Measurements from ENCODE around the gene KCNC3. TPM values are rescaled to one million over a fixed set of nuclear protein-coding genes. Genes with fewer than 3 reads are reported as not detected.
A peak's percentile ranks its signal among the peaks of the same experiment; 100 is the strongest.

Gene KCNC3
- total and polyA plus RNA-seq, 12 donors: 0.88 to 4.0 (median 2.3) TPM

DNA sequence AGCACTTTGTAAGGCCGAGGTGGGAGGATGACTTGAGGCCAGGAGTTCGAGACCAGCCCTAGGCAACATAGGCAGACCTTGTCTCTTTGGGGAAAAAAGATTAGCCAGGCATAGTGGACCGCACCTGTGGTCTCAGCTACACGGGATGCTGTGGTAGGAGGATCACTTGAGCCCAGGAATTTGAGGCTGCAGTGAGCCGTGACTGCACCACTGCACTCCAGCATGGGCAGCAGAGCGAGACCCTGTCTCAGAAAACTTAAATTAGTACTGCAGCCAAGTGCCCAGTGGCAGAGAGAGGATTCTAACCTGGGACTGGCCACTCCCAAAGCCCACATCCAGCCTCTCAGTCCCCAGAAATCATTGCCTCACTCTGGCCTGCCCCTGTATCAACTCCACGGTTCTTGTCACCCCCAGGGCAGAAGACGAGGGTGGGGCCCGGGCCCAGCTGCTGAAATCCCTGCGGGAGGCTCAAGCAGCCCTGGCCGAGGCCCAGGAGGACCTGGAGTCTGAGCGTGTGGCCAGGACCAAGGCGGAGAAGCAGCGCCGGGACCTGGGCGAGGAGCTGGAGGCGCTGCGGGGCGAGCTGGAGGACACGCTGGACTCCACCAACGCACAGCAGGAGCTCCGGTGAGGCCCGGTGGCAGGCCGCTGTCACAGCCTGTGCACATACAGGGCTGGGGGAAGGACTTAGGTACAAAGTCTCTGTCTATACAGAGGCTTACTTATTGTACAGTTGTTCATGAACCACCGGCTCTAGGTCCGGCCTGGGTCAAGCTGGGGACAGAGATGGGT, 53.4 kb downstream of the KCNC3 start:
- no peaks in the 10 kb centered on the region for H3K9me3 ChIP-seq
- no peak for ATAC-seq
- TF ChIP-seq, protein P1, sequence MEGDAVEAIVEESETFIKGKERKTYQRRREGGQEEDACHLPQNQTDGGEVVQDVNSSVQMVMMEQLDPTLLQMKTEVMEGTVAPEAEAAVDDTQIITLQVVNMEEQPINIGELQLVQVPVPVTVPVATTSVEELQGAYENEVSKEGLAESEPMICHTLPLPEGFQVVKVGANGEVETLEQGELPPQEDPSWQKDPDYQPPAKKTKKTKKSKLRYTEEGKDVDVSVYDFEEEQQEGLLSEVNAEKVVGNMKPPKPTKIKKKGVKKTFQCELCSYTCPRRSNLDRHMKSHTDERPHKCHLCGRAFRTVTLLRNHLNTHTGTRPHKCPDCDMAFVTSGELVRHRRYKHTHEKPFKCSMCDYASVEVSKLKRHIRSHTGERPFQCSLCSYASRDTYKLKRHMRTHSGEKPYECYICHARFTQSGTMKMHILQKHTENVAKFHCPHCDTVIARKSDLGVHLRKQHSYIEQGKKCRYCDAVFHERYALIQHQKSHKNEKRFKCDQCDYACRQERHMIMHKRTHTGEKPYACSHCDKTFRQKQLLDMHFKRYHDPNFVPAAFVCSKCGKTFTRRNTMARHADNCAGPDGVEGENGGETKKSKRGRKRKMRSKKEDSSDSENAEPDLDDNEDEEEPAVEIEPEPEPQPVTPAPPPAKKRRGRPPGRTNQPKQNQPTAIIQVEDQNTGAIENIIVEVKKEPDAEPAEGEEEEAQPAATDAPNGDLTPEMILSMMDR (IDR thresholded peaks at IDR 0.05): no peak
- H3K36me3 ChIP-seq: peaks cover 0 to 71% (median 0%) of the 10 kb centered on the region in 9 donors
- intact Hi-C loops (cut with DNase I): no loop called here
- H3K27ac ChIP-seq: no peak overlapping the region
- H3K27me3 ChIP-seq: no peaks in the 10 kb centered on the region
- 75 to 84% methylated on average over 26 of the region's 26 CpGs for WGBS, 2 donors
- DNase-seq: no peak
- H3K4me1 ChIP-seq: no peaks in the 10 kb centered on the region
- no peak overlapping the region for H3K4me3 ChIP-seq

DNA sequence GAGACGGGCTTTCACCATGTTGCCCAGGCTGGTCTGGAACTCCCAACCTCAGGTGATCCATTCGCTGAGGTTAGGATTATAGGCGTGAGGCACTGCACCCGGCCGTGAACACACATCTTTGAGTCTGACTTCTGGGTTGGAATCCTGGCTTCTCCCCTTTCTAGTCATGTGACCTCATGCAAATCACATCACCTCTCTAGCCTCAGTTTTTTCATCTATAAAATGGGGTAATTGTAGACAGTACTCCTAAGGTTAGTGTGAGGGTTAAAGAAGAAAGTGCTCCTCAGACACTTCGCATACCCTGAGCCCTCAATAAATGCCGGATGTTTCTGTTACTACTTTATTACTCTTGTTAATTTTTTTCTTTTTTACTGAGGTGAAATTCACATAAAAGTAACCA, 55.4 kb downstream of the KCNC3 start:
- ATAC-seq: no peak
- Histone ChIP-seq H3K27me3 (no peaks in the 10 kb centered on the region), H3K36me3 (peaks cover 0 to 60% (median 0%) of the 10 kb centered on the region in 9 donors), H3K27ac (no peak overlapping the region), H3K4me3 (no peak overlapping the region), H3K9me3 (no peaks in the 10 kb centered on the region), H3K4me1 (peaks cover 0 to 6% (median 0%) of the 10 kb centered on the region in 9 donors)
- intact Hi-C loops (cut with DNase I): no loop called here
- WGBS, 2 donors: 86 to 90% methylated on average over 7 of the region's 7 CpGs
- no peak for DNase-seq
- TF ChIP-seq, protein P1 (IDR thresholded peaks at IDR 0.05): no peak

DNA sequence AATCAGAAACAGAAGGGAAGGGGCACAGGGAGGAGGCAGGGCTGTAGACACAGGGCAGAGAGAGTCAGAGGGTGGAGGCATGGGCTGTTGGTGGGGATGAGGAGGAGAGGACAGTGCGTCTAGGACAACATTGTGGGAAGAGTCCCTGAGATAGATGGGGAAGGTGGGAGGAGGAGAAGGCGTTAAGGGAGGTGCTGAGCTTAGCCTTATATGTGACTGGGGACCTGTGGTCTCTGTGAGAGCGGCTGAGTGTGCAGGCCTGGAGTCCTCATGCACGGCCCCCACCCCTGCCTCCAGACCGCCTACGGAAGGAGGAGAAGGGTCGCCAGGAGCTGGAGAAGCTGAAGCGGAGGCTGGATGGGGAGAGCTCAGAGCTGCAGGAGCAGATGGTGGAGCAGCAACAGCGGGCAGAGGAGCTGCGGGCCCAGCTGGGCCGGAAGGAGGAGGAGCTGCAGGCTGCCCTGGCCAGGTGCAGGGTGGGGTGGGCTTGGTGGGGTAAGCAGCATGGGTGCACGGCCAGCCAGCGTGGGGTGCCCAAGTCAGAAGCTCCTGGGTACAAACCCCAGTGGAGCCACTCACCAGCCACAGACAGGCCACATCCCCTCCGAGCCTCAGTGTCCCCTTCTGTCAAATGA, 56.8 kb downstream of the KCNC3 start:
- peaks cover 0 to 56% (median 0%) of the 10 kb centered on the region in 9 donors for H3K36me3 ChIP-seq
- H3K27ac ChIP-seq: no peak overlapping the region
- DNase-seq (no peak), ATAC-seq (peak in 1 of 8 donors; percentile 14)
- H3K9me3 ChIP-seq: no peaks in the 10 kb centered on the region
- H3K4me1 ChIP-seq: peaks cover 0 to 6% (median 0%) of the 10 kb centered on the region in 9 donors
- 74 to 81% methylated on average over 14 of the region's 14 CpGs for WGBS, 2 donors
- H3K4me3 ChIP-seq: no peak overlapping the region
- no peaks in the 10 kb centered on the region for H3K27me3 ChIP-seq
- TF ChIP-seq, protein P1 (IDR thresholded peaks at IDR 0.05): no peak
- intact Hi-C loops (cut with DNase I): no loop called here

DNA sequence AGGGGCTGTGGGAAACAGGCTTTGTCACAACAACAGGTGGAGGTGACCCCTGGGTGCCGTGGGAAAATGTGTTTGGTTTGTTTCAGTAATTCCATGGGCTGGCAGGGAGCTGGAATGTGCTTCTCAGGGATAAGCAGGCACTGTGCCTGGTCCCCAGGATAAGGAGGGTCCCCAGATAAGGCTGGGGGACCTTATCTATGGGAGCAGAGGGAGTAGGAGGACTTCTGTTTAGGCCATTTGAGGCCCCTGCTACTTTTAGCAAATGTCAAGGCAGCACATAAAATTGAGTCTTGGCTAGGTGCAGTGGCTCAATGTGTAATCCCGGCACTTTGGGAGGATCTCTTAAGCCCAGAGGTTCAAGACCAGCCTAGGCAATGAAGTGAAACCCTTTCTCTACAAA, 59.5 kb downstream of the KCNC3 start:
- WGBS, 2 donors: 31 to 36% methylated on average over 2 of the region's 2 CpGs

More for the DNA sequence above, 59.5 kb downstream of the KCNC3 start:
- H3K4me1 ChIP-seq: peaks cover 0 to 6% (median 0%) of the 10 kb centered on the region in 9 donors
- DNase-seq: no peak
- H3K27ac ChIP-seq: peak overlapping the region in 1 of 10 donors; percentile 13
- intact Hi-C loops (cut with DNase I): no loop called here
- peak in 1 of 8 donors; percentile 62 for ATAC-seq
- H3K27me3 ChIP-seq: no peaks in the 10 kb centered on the region
- TF ChIP-seq, protein P1 (IDR thresholded peaks at IDR 0.05): no peak
- no peaks in the 10 kb centered on the region for H3K9me3 ChIP-seq
- H3K36me3 ChIP-seq: peaks cover 0 to 34% (median 0%) of the 10 kb centered on the region in 9 donors
- no peak overlapping the region for H3K4me3 ChIP-seq

Data from heart right ventricle (tissue), 16 donors.